HepG2 (cell line): Measurements from ENCODE around the gene ECM1. TPM values are rescaled to one million over a fixed set of nuclear protein-coding genes. Genes with fewer than 3 reads are reported as not detected.

Source experiments
- ARID4A ChIP-seq: sonication (generic); formaldehyde crosslinking; IDR thresholded peaks from 2 replicates; pipeline ENCODE4 v1.5.0; 2020; ENCODE audit warnings: mild to moderate bottlenecking, missing genetic modification reagents, borderline replicate concordance
- CBX1 ChIP-seq: IDR thresholded peaks from one replicate; pipeline ENCODE4 v1.6.1; 2016; ENCODE audit warnings: antibody characterized with exemption, low read depth
- CBX5 ChIP-seq: sonication (generic); formaldehyde crosslinking; IDR thresholded peaks from 2 replicates; pipeline ENCODE4 v1.4.0; 2020; ENCODE audit warnings: missing genetic modification reagents, borderline replicate concordance
- CEBPG ChIP-seq: IDR thresholded peaks from 2 replicates; pipeline ENCODE4 v1.6.1; 2016
- FOXK1 ChIP-seq: sonication (generic); formaldehyde crosslinking; IDR thresholded peaks from 2 replicates; pipeline ENCODE4 v1.4.0; 2020; ENCODE audit warnings: low read depth, missing genetic modification reagents, borderline replicate concordance
- GATAD2A ChIP-seq: IDR thresholded peaks from 2 replicates; pipeline ENCODE4 v1.6.1; 2016
- HNF4A ChIP-seq: sonication (generic); formaldehyde crosslinking; IDR thresholded peaks from 2 replicates; pipeline ENCODE4 v1.4.0; 2020; ENCODE audit warnings: missing genetic modification reagents
- MED1 ChIP-seq: sonication (generic); formaldehyde crosslinking; IDR thresholded peaks from 2 replicates; pipeline ENCODE4 v1.4.0; 2020; ENCODE audit warnings: missing genetic modification reagents
- NR2C2 ChIP-seq: sonication (generic); formaldehyde crosslinking; IDR thresholded peaks from 2 replicates; pipeline ENCODE4 v1.4.0; 2020; ENCODE audit warnings: missing genetic modification reagents, mild to moderate bottlenecking, moderate library complexity, borderline replicate concordance
- SAP130 ChIP-seq: IDR thresholded peaks from 2 replicates; pipeline ENCODE4 v1.6.1; 2016; ENCODE audit warnings: low read depth
- TAF15 ChIP-seq: fragments of 200-400 bp; formaldehyde crosslinking; IDR thresholded peaks from one replicate; pipeline ENCODE4 v1.6.1; 2018; ENCODE audit warnings: mild to moderate bottlenecking, low read depth, low read length; ENCODE audit not compliant: poor library complexity, severe bottlenecking
- TBP ChIP-seq: sonication (generic); formaldehyde crosslinking; IDR thresholded peaks from 2 replicates; pipeline ENCODE4 v1.5.0; 2020; ENCODE audit warnings: missing genetic modification reagents
- TP53 ChIP-seq: sonication (generic); formaldehyde crosslinking; conservative IDR thresholded peaks from 2 replicates; pipeline ENCODE4 v1.4.0; 2020; ENCODE audit warnings: missing genetic modification reagents
- WIZ ChIP-seq: sonication (generic); formaldehyde crosslinking; IDR thresholded peaks from 2 replicates; pipeline ENCODE4 v1.5.1; 2020; ENCODE audit warnings: mild to moderate bottlenecking, missing genetic modification reagents
- ZNF264 ChIP-seq: sonication (generic); formaldehyde crosslinking; IDR thresholded peaks from 2 replicates; pipeline ENCODE4 v1.4.0; 2020; ENCODE audit warnings: missing genetic modification reagents
- ZNF614 ChIP-seq: IDR thresholded peaks from 2 replicates; pipeline ENCODE4 v1.6.1; 2018; ENCODE audit warnings: missing biosample characterization, missing genetic modification reagents, inconsistent platforms, borderline replicate concordance
- ZNF619 ChIP-seq: sonication (generic); formaldehyde crosslinking; IDR thresholded peaks from 2 replicates; pipeline ENCODE4 v1.4.0; 2020; ENCODE audit warnings: mild to moderate bottlenecking, missing genetic modification reagents
- ZNF691 ChIP-seq: sonication (generic); formaldehyde crosslinking; IDR thresholded peaks from 2 replicates; pipeline ENCODE4 v1.4.0; 2020; ENCODE audit warnings: missing genetic modification reagents, low read depth, mild to moderate bottlenecking, borderline replicate concordance
- ZNF800 ChIP-seq: sonication (generic); formaldehyde crosslinking; IDR thresholded peaks from 2 replicates; pipeline ENCODE4 v1.4.0; 2020; ENCODE audit warnings: missing genetic modification reagents
- ZSCAN29 ChIP-seq: sonication (generic); formaldehyde crosslinking; conservative IDR thresholded peaks from 2 replicates; pipeline ENCODE4 v1.4.0; 2020; ENCODE audit warnings: mild to moderate bottlenecking, missing genetic modification reagents
- polyA plus RNA-seq, 8 experiments: library from polyadenylated mRNA; depleted of rRNA in 3 of 8; stranded (reverse) in 7 of 8; unstranded in 1 of 8; fragments of >200 nt; fragmentation: Illumina TruSeq in 4 of 8; extraction: Trizol in 4 of 8; gene quantifications; 2 replicates each; pipeline versions ENCODE4 v1.2.1 to v1.2.3, GENCODE V29; 2011 to 2016; ENCODE audit warnings: low read depth in 4 of 8, missing spikeins in 1 of 8, mixed read lengths in 1 of 8; ENCODE audit not compliant: insufficient read depth in 1 of 8
- total RNA-seq, 5 experiments: library from RNA; depleted of rRNA; stranded (reverse); fragments of >200 nt; fragmentation: Illumina TruSeq; extraction: Trizol; gene quantifications; 2 replicates each; pipeline ENCODE4 v1.2.3, GENCODE V29; 2016; ENCODE audit warnings: low read depth in 1 of 5
- TF ChIP-seq, protein P1 (sequence below): IDR thresholded peaks from 2 replicates; pipeline ENCODE4 v1.4.0; 2020; ENCODE audit warnings: mild to moderate bottlenecking, missing genetic modification reagents

The ECM1 gene
- total and polyA plus RNA-seq, 2 of the 13 experiments (the other 11 are each of a cell fraction or from before 2014, with no cell fraction given), result 0.42 to 1.0 TPM

- TF ChIP-seq, protein P1, sequence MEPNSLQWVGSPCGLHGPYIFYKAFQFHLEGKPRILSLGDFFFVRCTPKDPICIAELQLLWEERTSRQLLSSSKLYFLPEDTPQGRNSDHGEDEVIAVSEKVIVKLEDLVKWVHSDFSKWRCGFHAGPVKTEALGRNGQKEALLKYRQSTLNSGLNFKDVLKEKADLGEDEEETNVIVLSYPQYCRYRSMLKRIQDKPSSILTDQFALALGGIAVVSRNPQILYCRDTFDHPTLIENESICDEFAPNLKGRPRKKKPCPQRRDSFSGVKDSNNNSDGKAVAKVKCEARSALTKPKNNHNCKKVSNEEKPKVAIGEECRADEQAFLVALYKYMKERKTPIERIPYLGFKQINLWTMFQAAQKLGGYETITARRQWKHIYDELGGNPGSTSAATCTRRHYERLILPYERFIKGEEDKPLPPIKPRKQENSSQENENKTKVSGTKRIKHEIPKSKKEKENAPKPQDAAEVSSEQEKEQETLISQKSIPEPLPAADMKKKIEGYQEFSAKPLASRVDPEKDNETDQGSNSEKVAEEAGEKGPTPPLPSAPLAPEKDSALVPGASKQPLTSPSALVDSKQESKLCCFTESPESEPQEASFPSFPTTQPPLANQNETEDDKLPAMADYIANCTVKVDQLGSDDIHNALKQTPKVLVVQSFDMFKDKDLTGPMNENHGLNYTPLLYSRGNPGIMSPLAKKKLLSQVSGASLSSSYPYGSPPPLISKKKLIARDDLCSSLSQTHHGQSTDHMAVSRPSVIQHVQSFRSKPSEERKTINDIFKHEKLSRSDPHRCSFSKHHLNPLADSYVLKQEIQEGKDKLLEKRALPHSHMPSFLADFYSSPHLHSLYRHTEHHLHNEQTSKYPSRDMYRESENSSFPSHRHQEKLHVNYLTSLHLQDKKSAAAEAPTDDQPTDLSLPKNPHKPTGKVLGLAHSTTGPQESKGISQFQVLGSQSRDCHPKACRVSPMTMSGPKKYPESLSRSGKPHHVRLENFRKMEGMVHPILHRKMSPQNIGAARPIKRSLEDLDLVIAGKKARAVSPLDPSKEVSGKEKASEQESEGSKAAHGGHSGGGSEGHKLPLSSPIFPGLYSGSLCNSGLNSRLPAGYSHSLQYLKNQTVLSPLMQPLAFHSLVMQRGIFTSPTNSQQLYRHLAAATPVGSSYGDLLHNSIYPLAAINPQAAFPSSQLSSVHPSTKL (CRISPR knock-in tag), result peak; percentile 68
- TF ChIP-seq TP53 (CRISPR knock-in tag) (no peak), ZNF619 (CRISPR knock-in tag) (no peak), ZNF614 (CRISPR knock-in tag) (no peak), HNF4A (CRISPR knock-in tag) (peak; percentile 80), CBX5 (CRISPR knock-in tag) (no peak), ZSCAN29 (CRISPR knock-in tag) (no peak), WIZ (CRISPR knock-in tag) (no peak), ZNF800 (CRISPR knock-in tag) (no peak), GATAD2A (CRISPR knock-in tag) (peak; percentile 28; the same call in 1 of the 2 replicates), NR2C2 (CRISPR knock-in tag) (peak; percentile 59; the same call in 1 of the 2 replicates), TAF15 (no peak), SAP130 (peak; percentile 45; the same call in 1 of the 2 replicates), FOXK1 (CRISPR knock-in tag) (0 out of 2 replicates have a peak, but pooled peaks have one; percentile 19), MED1 (peak; percentile 52), ZNF691 (CRISPR knock-in tag) (no peak), ARID4A (CRISPR knock-in tag) (peak; percentile 17; the same call in 1 of the 2 replicates), ZNF264 (0 out of 2 replicates have a peak, but pooled peaks have one; percentile 52), CEBPG (CRISPR knock-in tag) (peak; percentile 83), CBX1 (no peak), TBP (CRISPR knock-in tag) (no peak)
Measured at GRCh38 chr1:150479927-150480352, 28.0 kb upstream of the ECM1 start (continued).
